ENCODE measurements around the gene CROCC2. TPM values are rescaled to one million over a fixed set of nuclear protein-coding genes. Genes with fewer than 3 reads are reported as not detected.

The CROCC2 gene
- total RNA-seq, 4 donors from 2014 or later: 0.06 to 0.12 TPM; not detected in 2

- ATAC-seq (ENCODE audit: low FRiP score) (no peak), DNase-seq (ENCODE audit: low spot score) (no peak)
- TF ChIP-seq CTCF (IDR thresholded peaks at IDR 0.05): no peak
These were observed 114.6 kb downstream of the CROCC2 start for GRCh38 chr2:241020629-241021190.

GRCh38 chr2:241025639-241026038 lies 119.5 kb downstream of the CROCC2 start:
- TF ChIP-seq CTCF (IDR thresholded peaks at IDR 0.05): no peak
- DNase-seq (ENCODE audit: low spot score) (no peak), ATAC-seq (ENCODE audit: low FRiP score) (no peak)

- ATAC-seq (ENCODE audit: low FRiP score): no peak
These were observed 123.6 kb downstream of the CROCC2 start for GRCh38 chr2:241029599-241030332.

GRCh38 chr2:241030333-241030680 lies 124.2 kb downstream of the CROCC2 start:
- no peak for TF ChIP-seq CTCF (IDR thresholded peaks at IDR 0.05)
- DNase-seq (ENCODE audit: low spot score): no peak
- no peak for ATAC-seq (ENCODE audit: low FRiP score)

More at GRCh38 chr2:241029599-241030332, 123.6 kb downstream of the CROCC2 start:
- no peak for TF ChIP-seq CTCF (IDR thresholded peaks at IDR 0.05)
- no peak for DNase-seq (ENCODE audit: low spot score)

- no peak for ATAC-seq (ENCODE audit: low FRiP score)
These were observed 124.7 kb downstream of the CROCC2 start for GRCh38 chr2:241030883-241031282.

GRCh38 chr2:241031436-241032165 lies 125.5 kb downstream of the CROCC2 start:
- no peak for ATAC-seq (ENCODE audit: low FRiP score)
- no peak for TF ChIP-seq CTCF (IDR thresholded peaks at IDR 0.05)
- DNase-seq (ENCODE audit: low spot score): no peak

More at GRCh38 chr2:241030883-241031282, 124.7 kb downstream of the CROCC2 start:
- no peak for DNase-seq (ENCODE audit: low spot score)
- TF ChIP-seq CTCF (IDR thresholded peaks at IDR 0.05): no peak

All from omental fat pad (tissue), 4 donors.